DMS114 treated with DMSO at 0.1 percent for 48 hours (cell line): ENCODE results near the gene RHOJ.
"Not testable (repeated sequence)": the region's sequence is repeated elsewhere in the genome, so short reads cannot be mapped to it uniquely, and the experiment has no call there.

Experiments used
- DNase-seq: peaks from one replicate; lab custom pipeline; 2025; ENCODE audit not compliant: unreplicated experiment; lab: John Stamatoyannopoulos, UW

Gene RHOJ

GRCh38 chr14:63296060-63296563, 91.9 kb downstream of the RHOJ start:
- DNase-seq = no peak

- no peak for DNase-seq
Measured at GRCh38 chr14:63297372-63298063, 93.3 kb downstream of the RHOJ start.

- DNase-seq = no peak
Measured at GRCh38 chr14:63299351-63300110, 95.3 kb downstream of the RHOJ start.

- no peak for DNase-seq
Measured at GRCh38 chr14:63300854-63301253, 96.6 kb downstream of the RHOJ start.

- DNase-seq = no peak
Measured at GRCh38 chr14:63301891-63302534, 97.8 kb downstream of the RHOJ start.

GRCh38 chr14:63304429-63304828, 100.2 kb downstream of the RHOJ start:
- not testable (repeated sequence) for DNase-seq

- no peak for DNase-seq
Measured at GRCh38 chr14:63308723-63309317, 104.6 kb downstream of the RHOJ start.

GRCh38 chr14:63318835-63319234, 114.6 kb downstream of the RHOJ start, which contains the start of gene GPHB5:
Gene GPHB5, minus strand, starts transcription at chr14:63318935. Its CDS starts 1,086 bp downstream, at chr14:63317849.
- DNase-seq = no peak

GRCh38 chr14:63322472-63322871, 118.2 kb downstream of the RHOJ start:
- DNase-seq = no peak

GRCh38 chr14:63322897-63323573, 118.8 kb downstream of the RHOJ start:
- DNase-seq = no peak

GRCh38 chr14:63326840-63327239, 122.6 kb downstream of the RHOJ start:
- no peak for DNase-seq

GRCh38 chr14:63328787-63329737, 124.8 kb downstream of the RHOJ start:
- DNase-seq = no peak

GRCh38 chr14:63342371-63342770, 138.1 kb downstream of the RHOJ start:
- DNase-seq = no peak
